Fibroblast of lung (primary cell): ENCODE data around the gene LRRC8A.

ENCODE experiments used
- EZH2 ChIP-seq: IDR thresholded peaks from 2 replicates; pipeline ENCODE4 v1.5.1; 2012; ENCODE audit warnings: low read length, control low read depth, mild to moderate bottlenecking; ENCODE audit errors: missing control alignments
- TF ChIP-seq, protein P1 (sequence below), 2 donors: IDR thresholded peaks in 1 of 2; conservative IDR thresholded peaks in 1 of 2; 1 replicate in 1 of 2; 2 replicates in 1 of 2; pipeline ENCODE4 v1.5.1; 2011 to 2012; ENCODE audit warnings: low read length in 2 of 2, control low read depth in 1 of 2, inconsistent platforms in 1 of 2, low read depth in 1 of 2, mild to moderate bottlenecking in 1 of 2

DNA sequence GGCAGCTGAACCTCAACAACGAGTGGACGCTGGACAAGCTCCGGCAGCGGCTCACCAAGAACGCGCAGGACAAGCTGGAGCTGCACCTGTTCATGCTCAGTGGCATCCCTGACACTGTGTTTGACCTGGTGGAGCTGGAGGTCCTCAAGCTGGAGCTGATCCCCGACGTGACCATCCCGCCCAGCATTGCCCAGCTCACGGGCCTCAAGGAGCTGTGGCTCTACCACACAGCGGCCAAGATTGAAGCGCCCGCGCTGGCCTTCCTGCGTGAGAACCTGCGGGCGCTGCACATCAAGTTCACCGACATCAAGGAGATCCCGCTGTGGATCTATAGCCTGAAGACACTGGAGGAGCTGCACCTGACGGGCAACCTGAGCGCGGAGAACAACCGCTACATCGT lies 26.4 kb downstream of the LRRC8A start:
- TF ChIP-seq, protein P1, sequence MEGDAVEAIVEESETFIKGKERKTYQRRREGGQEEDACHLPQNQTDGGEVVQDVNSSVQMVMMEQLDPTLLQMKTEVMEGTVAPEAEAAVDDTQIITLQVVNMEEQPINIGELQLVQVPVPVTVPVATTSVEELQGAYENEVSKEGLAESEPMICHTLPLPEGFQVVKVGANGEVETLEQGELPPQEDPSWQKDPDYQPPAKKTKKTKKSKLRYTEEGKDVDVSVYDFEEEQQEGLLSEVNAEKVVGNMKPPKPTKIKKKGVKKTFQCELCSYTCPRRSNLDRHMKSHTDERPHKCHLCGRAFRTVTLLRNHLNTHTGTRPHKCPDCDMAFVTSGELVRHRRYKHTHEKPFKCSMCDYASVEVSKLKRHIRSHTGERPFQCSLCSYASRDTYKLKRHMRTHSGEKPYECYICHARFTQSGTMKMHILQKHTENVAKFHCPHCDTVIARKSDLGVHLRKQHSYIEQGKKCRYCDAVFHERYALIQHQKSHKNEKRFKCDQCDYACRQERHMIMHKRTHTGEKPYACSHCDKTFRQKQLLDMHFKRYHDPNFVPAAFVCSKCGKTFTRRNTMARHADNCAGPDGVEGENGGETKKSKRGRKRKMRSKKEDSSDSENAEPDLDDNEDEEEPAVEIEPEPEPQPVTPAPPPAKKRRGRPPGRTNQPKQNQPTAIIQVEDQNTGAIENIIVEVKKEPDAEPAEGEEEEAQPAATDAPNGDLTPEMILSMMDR (conservative IDR thresholded peaks at IDR 0.05 in 1 of 2, IDR thresholded peaks at IDR 0.05 in 1 of 2; ENCODE audit: low read depth in 1 of 2, low read length in 2 of 2), result no peak
- no peak for TF ChIP-seq EZH2
